ENCODE data around the gene CASP1.

DNA sequence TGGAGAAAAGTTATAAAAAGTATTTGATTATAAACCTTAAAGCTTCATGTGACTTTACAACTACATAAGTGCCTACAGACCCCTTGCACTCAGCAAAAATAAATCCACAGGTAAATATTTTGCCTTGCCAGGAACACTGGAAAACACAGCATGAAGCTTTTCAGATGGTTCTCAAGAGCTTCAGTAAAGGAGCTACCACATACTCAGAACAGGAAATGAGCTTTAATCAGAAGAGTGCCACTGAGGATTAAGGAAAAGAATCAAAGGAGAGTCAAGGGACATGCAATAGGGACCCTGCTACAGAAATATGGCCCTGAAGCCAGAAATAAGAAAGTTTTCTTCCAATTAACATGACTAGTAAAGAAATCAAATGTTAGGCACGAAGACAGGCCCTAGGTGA lies 1.2 kb downstream of the CASP1 start:
- TF ChIP-seq, protein P1, sequence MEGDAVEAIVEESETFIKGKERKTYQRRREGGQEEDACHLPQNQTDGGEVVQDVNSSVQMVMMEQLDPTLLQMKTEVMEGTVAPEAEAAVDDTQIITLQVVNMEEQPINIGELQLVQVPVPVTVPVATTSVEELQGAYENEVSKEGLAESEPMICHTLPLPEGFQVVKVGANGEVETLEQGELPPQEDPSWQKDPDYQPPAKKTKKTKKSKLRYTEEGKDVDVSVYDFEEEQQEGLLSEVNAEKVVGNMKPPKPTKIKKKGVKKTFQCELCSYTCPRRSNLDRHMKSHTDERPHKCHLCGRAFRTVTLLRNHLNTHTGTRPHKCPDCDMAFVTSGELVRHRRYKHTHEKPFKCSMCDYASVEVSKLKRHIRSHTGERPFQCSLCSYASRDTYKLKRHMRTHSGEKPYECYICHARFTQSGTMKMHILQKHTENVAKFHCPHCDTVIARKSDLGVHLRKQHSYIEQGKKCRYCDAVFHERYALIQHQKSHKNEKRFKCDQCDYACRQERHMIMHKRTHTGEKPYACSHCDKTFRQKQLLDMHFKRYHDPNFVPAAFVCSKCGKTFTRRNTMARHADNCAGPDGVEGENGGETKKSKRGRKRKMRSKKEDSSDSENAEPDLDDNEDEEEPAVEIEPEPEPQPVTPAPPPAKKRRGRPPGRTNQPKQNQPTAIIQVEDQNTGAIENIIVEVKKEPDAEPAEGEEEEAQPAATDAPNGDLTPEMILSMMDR (IDR thresholded peaks at IDR 0.05; ENCODE audit: low read depth, low read length): no peak
- TF ChIP-seq, protein P2, sequence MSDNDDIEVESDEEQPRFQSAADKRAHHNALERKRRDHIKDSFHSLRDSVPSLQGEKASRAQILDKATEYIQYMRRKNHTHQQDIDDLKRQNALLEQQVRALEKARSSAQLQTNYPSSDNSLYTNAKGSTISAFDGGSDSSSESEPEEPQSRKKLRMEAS (IDR thresholded peaks at IDR 0.05; ENCODE audit: low read depth, low read length): no peak
- no peak for TF ChIP-seq POLR2A (IDR thresholded peaks at IDR 0.05; ENCODE audit: extremely low read depth, insufficient read length)
- no peak for TF ChIP-seq MYC (IDR thresholded peaks at IDR 0.05; ENCODE audit: low read depth, low read length)

Data from NB4 (cell line).